Measurements from ENCODE around the gene SOX5.

The SOX5 gene

GRCh38 chr12:23576372-23576771, 373.1 kb downstream of the SOX5 start:
- TF ChIP-seq CTCF (IDR thresholded peaks at IDR 0.05; ENCODE audit: low read length) (no peak), EZH2 (optimal IDR thresholded peaks at IDR 0.05; ENCODE audit: low read depth, low read length) (no peak), EZH2phosphoT487 (IDR thresholded peaks at IDR 0.05; ENCODE audit: low read length) (no peak)
- Histone ChIP-seq H3K4me2 (ENCODE audit: low read depth, low read length) (no peak overlapping the region; the same call in 1 of the 2 replicates), H3F3A (ENCODE audit: insufficient read depth, low read length) (no peaks in the 10 kb centered on the region), H3K9ac (ENCODE audit: low read length) (no peak overlapping the region), H3K4me3 (ENCODE audit: low read length) (no peak overlapping the region), H2AFZ (ENCODE audit: low read length) (no peak overlapping the region), H4K20me1 (ENCODE audit: insufficient read depth, low read length) (no peaks in the 10 kb centered on the region), H3K9me2 (replicated peaks; ENCODE audit: insufficient read depth, low read length) (no peaks in the 10 kb centered on the region), H3K27ac (ENCODE audit: low read length) (no peak overlapping the region), H3K27me3 (replicated peaks; ENCODE audit: insufficient read depth, low read length) (no peaks in the 10 kb centered on the region), H3K79me2 (ENCODE audit: low read length) (no peaks in the 10 kb centered on the region), H3K36me3 (replicated peaks; ENCODE audit: insufficient read depth, low read length) (no peaks in the 10 kb centered on the region), H3K9me3 (replicated peaks; ENCODE audit: insufficient read depth, low read length) (no peaks in the 10 kb centered on the region), H3K4me1 (ENCODE audit: low read length) (peaks cover 8% of the 10 kb centered on the region)
- peak; percentile 55 for DNase-seq

DNA sequence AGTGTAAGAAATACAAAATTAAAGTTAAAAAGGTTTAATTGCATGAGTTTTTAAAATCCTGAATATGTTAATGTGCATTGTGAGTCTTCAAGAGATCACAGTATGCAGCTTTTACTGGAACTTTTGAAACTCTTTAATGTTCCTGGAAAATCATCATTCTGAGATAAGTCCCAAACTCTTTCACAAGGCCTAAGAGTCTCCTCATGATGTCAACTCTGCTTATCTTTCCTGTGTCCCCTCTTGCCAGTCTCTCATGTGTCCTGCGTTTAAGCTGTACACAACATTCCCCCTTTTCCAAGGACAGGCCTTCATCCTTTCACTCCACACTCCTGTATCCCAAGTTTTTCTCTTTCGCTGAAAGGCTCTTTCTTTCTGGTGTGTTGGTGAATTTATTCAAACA, 380.1 kb downstream of the SOX5 start:
- no peak for DNase-seq
- no peaks in the 10 kb centered on the region for H3K36me3 ChIP-seq (replicated peaks; ENCODE audit: insufficient read depth, low read length)

DNA sequence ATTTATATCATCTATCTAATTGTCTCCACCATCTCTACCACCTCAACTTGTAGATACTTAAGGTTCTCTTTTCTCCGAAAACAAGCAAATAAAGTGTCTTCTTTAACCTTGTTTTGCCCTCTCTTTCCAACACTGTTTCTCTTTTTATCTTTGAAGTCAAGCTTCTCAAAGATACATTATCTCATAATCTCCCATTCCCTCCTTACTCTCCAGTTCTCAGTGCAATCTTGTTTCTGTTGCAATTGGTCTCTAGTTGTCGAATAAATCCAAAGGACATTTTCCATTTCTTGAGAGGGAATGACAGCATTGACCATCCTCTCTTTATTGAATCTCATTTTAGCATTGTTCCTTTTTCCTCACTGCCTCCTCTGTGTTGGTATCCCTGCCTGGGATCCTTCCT, 383.3 kb downstream of the SOX5 start:
- H3K4me2 ChIP-seq (ENCODE audit: low read depth, low read length), result no peak overlapping the region
- H3K4me1 ChIP-seq (ENCODE audit: low read length), result peaks cover 2% of the 10 kb centered on the region
- no peaks in the 10 kb centered on the region for H3K79me2 ChIP-seq (ENCODE audit: low read length)
- no peak overlapping the region for H3K4me3 ChIP-seq (ENCODE audit: low read length)
- H3K9ac ChIP-seq (ENCODE audit: low read length), result no peak overlapping the region
- no peaks in the 10 kb centered on the region for H3K9me2 ChIP-seq (replicated peaks; ENCODE audit: insufficient read depth, low read length)
- H3K27ac ChIP-seq (ENCODE audit: low read length), result no peak overlapping the region
- no peaks in the 10 kb centered on the region for H3K36me3 ChIP-seq (replicated peaks; ENCODE audit: insufficient read depth, low read length)
- no peak for TF ChIP-seq EZH2 (optimal IDR thresholded peaks at IDR 0.05; ENCODE audit: low read depth, low read length)
- no peak for TF ChIP-seq EZH2phosphoT487 (IDR thresholded peaks at IDR 0.05; ENCODE audit: low read length)
- no peak for TF ChIP-seq CTCF (IDR thresholded peaks at IDR 0.05; ENCODE audit: low read length)
- no peaks in the 10 kb centered on the region for H4K20me1 ChIP-seq (ENCODE audit: insufficient read depth, low read length)
- no peak overlapping the region for H2AFZ ChIP-seq (ENCODE audit: low read length)
- no peaks in the 10 kb centered on the region for H3K9me3 ChIP-seq (replicated peaks; ENCODE audit: insufficient read depth, low read length)
- DNase-seq, result no peak
- no peaks in the 10 kb centered on the region for H3K27me3 ChIP-seq (replicated peaks; ENCODE audit: insufficient read depth, low read length)
- H3F3A ChIP-seq (ENCODE audit: insufficient read depth, low read length), result no peaks in the 10 kb centered on the region; the same call in 1 of the 2 replicates

More for the DNA sequence above, 380.1 kb downstream of the SOX5 start:
- H3K9me2 ChIP-seq (replicated peaks; ENCODE audit: insufficient read depth, low read length), result no peaks in the 10 kb centered on the region
- H3K27ac ChIP-seq (ENCODE audit: low read length), result no peak overlapping the region
- no peak for TF ChIP-seq CTCF (IDR thresholded peaks at IDR 0.05; ENCODE audit: low read length)
- no peak for TF ChIP-seq EZH2 (optimal IDR thresholded peaks at IDR 0.05; ENCODE audit: low read depth, low read length)
- no peak for TF ChIP-seq EZH2phosphoT487 (IDR thresholded peaks at IDR 0.05; ENCODE audit: low read length)
- no peaks in the 10 kb centered on the region for H3F3A ChIP-seq (ENCODE audit: insufficient read depth, low read length)
- H3K4me1 ChIP-seq (ENCODE audit: low read length), result no peaks in the 10 kb centered on the region
- no peak overlapping the region for H3K9ac ChIP-seq (ENCODE audit: low read length)
- no peak overlapping the region for H3K4me3 ChIP-seq (ENCODE audit: low read length)
- no peaks in the 10 kb centered on the region for H4K20me1 ChIP-seq (ENCODE audit: insufficient read depth, low read length)
- no peaks in the 10 kb centered on the region for H3K79me2 ChIP-seq (ENCODE audit: low read length)
- H3K27me3 ChIP-seq (replicated peaks; ENCODE audit: insufficient read depth, low read length), result no peaks in the 10 kb centered on the region
- no peaks in the 10 kb centered on the region for H3K9me3 ChIP-seq (replicated peaks; ENCODE audit: insufficient read depth, low read length)
- H3K4me2 ChIP-seq (ENCODE audit: low read depth, low read length), result no peak overlapping the region
- no peak overlapping the region for H2AFZ ChIP-seq (ENCODE audit: low read length)

Measured in MM.1S (cell line).